ENCODE measurements around the gene OR8S1. TPM values are rescaled to one million over a fixed set of nuclear protein-coding genes. Genes with fewer than 3 reads are reported as not detected.
"Not testable (repeated sequence)": the region's sequence is repeated elsewhere in the genome, so short reads cannot be mapped to it uniquely, and the experiment has no call there.

Gene OR8S1
- not detected in 2 replicates for total RNA-seq

- DNase-seq (ENCODE audit: low read depth, low spot score): no peak
These were observed at the start of gene OR8S1 for GRCh38 chr12:48525332-48525731. Gene OR8S1 (plus strand): TSS chr12:48525632. CDS start chr12:48525632, 0 bp downstream.

GRCh38 chr12:48482198-48482597, 43.2 kb upstream of the OR8S1 start, which contains the start of gene C12orf54:
Gene C12orf54 (plus strand): TSS chr12:48482498. CDS start chr12:48483297, 799 bp downstream.
- DNase-seq (ENCODE audit: low read depth, low spot score): no peak

- no peak for DNase-seq (ENCODE audit: low read depth, low spot score)
These were observed 42.5 kb upstream of the OR8S1 start for GRCh38 chr12:48482930-48483329.

- DNase-seq (ENCODE audit: low read depth, low spot score): no peak
These were observed 39.2 kb upstream of the OR8S1 start for GRCh38 chr12:48486261-48486660.

- no peak for DNase-seq (ENCODE audit: low read depth, low spot score)
These were observed 38.8 kb upstream of the OR8S1 start for GRCh38 chr12:48486679-48487078.

- DNase-seq (ENCODE audit: low read depth, low spot score): no peak
These were observed 36.4 kb upstream of the OR8S1 start for GRCh38 chr12:48489012-48489411.

GRCh38 chr12:48489456-48489855, 36.0 kb upstream of the OR8S1 start:
- not testable (repeated sequence) for DNase-seq (ENCODE audit: low read depth, low spot score)

- not testable (repeated sequence) for DNase-seq (ENCODE audit: low read depth, low spot score)
These were observed 25.2 kb upstream of the OR8S1 start for GRCh38 chr12:48500281-48500680.

- not testable (repeated sequence) for DNase-seq (ENCODE audit: low read depth, low spot score)
These were observed 18.6 kb upstream of the OR8S1 start for GRCh38 chr12:48506836-48507235.

- DNase-seq (ENCODE audit: low read depth, low spot score): no peak
These were observed 16.4 kb upstream of the OR8S1 start for GRCh38 chr12:48508987-48509386.

- DNase-seq (ENCODE audit: low read depth, low spot score): no peak
These were observed 15.3 kb upstream of the OR8S1 start for GRCh38 chr12:48510111-48510510.

GRCh38 chr12:48512855-48513254, 12.6 kb upstream of the OR8S1 start:
- DNase-seq (ENCODE audit: low read depth, low spot score): no peak

GRCh38 chr12:48514728-48515127, 10.7 kb upstream of the OR8S1 start:
- DNase-seq (ENCODE audit: low read depth, low spot score): no peak

GRCh38 chr12:48520381-48520780, 5.1 kb upstream of the OR8S1 start:
- DNase-seq (ENCODE audit: low read depth, low spot score): not testable (repeated sequence)

- DNase-seq (ENCODE audit: low read depth, low spot score): no peak
These were observed 2.6 kb downstream of the OR8S1 start for GRCh38 chr12:48527891-48528670.

- DNase-seq (ENCODE audit: low read depth, low spot score): no peak
These were observed 7.2 kb downstream of the OR8S1 start for GRCh38 chr12:48532601-48533000.

GRCh38 chr12:48536602-48537001, 11.2 kb downstream of the OR8S1 start:
- DNase-seq (ENCODE audit: low read depth, low spot score): no peak

GRCh38 chr12:48542300-48542928, 17.0 kb downstream of the OR8S1 start:
- DNase-seq (ENCODE audit: low read depth, low spot score): no peak

- no peak for DNase-seq (ENCODE audit: low read depth, low spot score)
These were observed 20.5 kb downstream of the OR8S1 start for GRCh38 chr12:48545833-48546469.

GRCh38 chr12:48547012-48547411, 21.6 kb downstream of the OR8S1 start:
- not testable (repeated sequence) for DNase-seq (ENCODE audit: low read depth, low spot score)

- not testable (repeated sequence) for DNase-seq (ENCODE audit: low read depth, low spot score)
These were observed 26.2 kb downstream of the OR8S1 start for GRCh38 chr12:48551636-48552035.

GRCh38 chr12:48553666-48554343, 28.4 kb downstream of the OR8S1 start:
- DNase-seq (ENCODE audit: low read depth, low spot score): not testable (repeated sequence)

Measured in pulmonary artery endothelial cell (primary cell).